Right lobe of liver (tissue), 4 donors: Measurements from ENCODE around the gene TEX13D.

Source experiments
- POLR2A ChIP-seq: fragments of 450-650 bp; IDR thresholded peaks from one replicate; pipeline ENCODE4 v1.6.1; 2017; ENCODE audit warnings: antibody characterized with exemption, mild to moderate bottlenecking
- TF ChIP-seq, protein P1 (sequence below), 4 donors: fragments of 200-600 bp in 3 of 4; fragments of 450-650 bp in 1 of 4; IDR thresholded peaks; one replicate each; pipeline versions ENCODE4 v1.5.1 to v1.8.0; 2016 to 2022; ENCODE audit warnings: antibody characterized with exemption in 4 of 4, mild to moderate bottlenecking in 2 of 4
- donor health status: DM: no; HTN: no; CAD: no.
- donor health status: DM: no; HTN: no; CAD: no.
- donor health status: DM: no; HTN: yes; CAD: no.

DNA sequence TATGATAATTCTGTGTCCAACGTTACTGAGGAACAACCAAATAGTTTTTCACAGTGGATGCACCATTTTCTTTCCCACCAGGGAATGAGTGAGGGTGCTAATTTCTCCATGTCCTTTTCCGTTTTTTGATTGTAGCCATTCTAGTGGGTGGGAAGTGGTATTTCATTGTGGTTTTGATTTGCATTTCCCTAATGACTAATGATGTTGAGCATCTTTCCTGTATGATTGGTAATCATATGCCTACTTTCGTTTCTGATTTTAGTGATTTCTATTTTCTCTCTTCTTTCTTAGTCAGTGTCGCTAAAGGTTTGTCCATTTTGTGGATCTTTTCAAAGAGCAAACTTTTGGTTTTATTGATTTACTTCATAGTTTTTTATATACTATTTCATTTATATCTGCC, 32.1 kb upstream of the TEX13D start:
- TF ChIP-seq, protein P1, sequence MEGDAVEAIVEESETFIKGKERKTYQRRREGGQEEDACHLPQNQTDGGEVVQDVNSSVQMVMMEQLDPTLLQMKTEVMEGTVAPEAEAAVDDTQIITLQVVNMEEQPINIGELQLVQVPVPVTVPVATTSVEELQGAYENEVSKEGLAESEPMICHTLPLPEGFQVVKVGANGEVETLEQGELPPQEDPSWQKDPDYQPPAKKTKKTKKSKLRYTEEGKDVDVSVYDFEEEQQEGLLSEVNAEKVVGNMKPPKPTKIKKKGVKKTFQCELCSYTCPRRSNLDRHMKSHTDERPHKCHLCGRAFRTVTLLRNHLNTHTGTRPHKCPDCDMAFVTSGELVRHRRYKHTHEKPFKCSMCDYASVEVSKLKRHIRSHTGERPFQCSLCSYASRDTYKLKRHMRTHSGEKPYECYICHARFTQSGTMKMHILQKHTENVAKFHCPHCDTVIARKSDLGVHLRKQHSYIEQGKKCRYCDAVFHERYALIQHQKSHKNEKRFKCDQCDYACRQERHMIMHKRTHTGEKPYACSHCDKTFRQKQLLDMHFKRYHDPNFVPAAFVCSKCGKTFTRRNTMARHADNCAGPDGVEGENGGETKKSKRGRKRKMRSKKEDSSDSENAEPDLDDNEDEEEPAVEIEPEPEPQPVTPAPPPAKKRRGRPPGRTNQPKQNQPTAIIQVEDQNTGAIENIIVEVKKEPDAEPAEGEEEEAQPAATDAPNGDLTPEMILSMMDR (IDR thresholded peaks at IDR 0.05), result no peak
- TF ChIP-seq POLR2A, result no peak
